Common myeloid progenitor, CD34-positive (primary cell): ENCODE data around the gene RSAD2.
A peak's percentile ranks its signal among the peaks of the same experiment; 100 is the strongest.

Source experiments
- CTCF ChIA-PET: fragments of 350-600 bp; sonication (Branson Sonifier 250); formaldehyde crosslinking; loops from one replicate; lab custom pipeline; 2021; ENCODE audit warnings: antibody characterized with exemption; lab: Charles Lee
- POLR2A ChIA-PET: fragments of 350-600 bp; sonication (Branson Sonifier 250); formaldehyde crosslinking; loops from one replicate; lab custom pipeline; 2021; ENCODE audit warnings: antibody characterized with exemption; lab: Charles Lee
- DNase-seq, 3 donors: peaks; one replicate each; pipeline versions ENCODE4 v3.0.0 to v3.0.0-alpha.2; 2013
- H3K27ac ChIP-seq, 2 experiments: 1 replicate in 1 of 2; 2 replicates in 1 of 2; pipeline ENCODE4 v1.7.0; 2013; ENCODE audit warnings: inconsistent platforms in 2 of 2, low read length in 2 of 2, mild to moderate bottlenecking in 2 of 2, low read depth in 1 of 2, moderate library complexity in 1 of 2; ENCODE audit not compliant: severe bottlenecking in 2 of 2, insufficient read depth in 1 of 2, poor library complexity in 1 of 2
- H3K27me3 ChIP-seq, 5 experiments: replicated peaks in 2 of 5; 1 replicate in 3 of 5; 2 replicates in 2 of 5; pipeline versions ENCODE4 v1.6.1 to v1.7.0; 2013; ENCODE audit warnings: low read length in 4 of 5, mild to moderate bottlenecking in 2 of 5, moderate library complexity in 2 of 5, inconsistent platforms in 1 of 5; ENCODE audit not compliant: insufficient read depth in 5 of 5, control insufficient read depth in 4 of 5
- H3K36me3 ChIP-seq, 4 experiments: 1 replicate in 2 of 4; 2 replicates in 2 of 4; pipeline versions ENCODE4 v1.6.1 to v1.7.0; 2013; ENCODE audit warnings: low read length in 3 of 4, control low read depth in 1 of 4, mild to moderate bottlenecking in 1 of 4; ENCODE audit not compliant: control insufficient read depth in 4 of 4, insufficient read depth in 4 of 4
- H3K4me1 ChIP-seq, 4 experiments: 1 replicate in 3 of 4; 2 replicates in 1 of 4; pipeline versions ENCODE4 v1.6.1 to v1.7.1; 2013; ENCODE audit warnings: low read length in 3 of 4, mild to moderate bottlenecking in 3 of 4, control low read depth in 1 of 4, inconsistent platforms in 1 of 4, moderate library complexity in 1 of 4; ENCODE audit not compliant: control insufficient read depth in 4 of 4, insufficient read depth in 4 of 4; ENCODE audit errors: control extremely low read depth in 1 of 4
- H3K4me3 ChIP-seq, 7 experiments: 1 replicate in 4 of 7; 2 replicates in 3 of 7; pipeline versions ENCODE4 v1.5.1 to v1.7.0; 2013; ENCODE audit warnings: mild to moderate bottlenecking in 7 of 7, low read length in 6 of 7, moderate library complexity in 6 of 7, inconsistent platforms in 2 of 7, low read depth in 2 of 7, control low read depth in 1 of 7; ENCODE audit not compliant: insufficient read depth in 4 of 7, control insufficient read depth in 1 of 7; ENCODE audit errors: extremely low read depth in 1 of 7
- H3K9me3 ChIP-seq, 5 experiments: 1 replicate in 4 of 5; 2 replicates in 1 of 5; pipeline versions ENCODE4 v1.6.1 to v1.7.1; 2013; ENCODE audit warnings: low read length in 4 of 5, mild to moderate bottlenecking in 2 of 5, inconsistent platforms in 1 of 5, low read depth in 1 of 5, moderate library complexity in 1 of 5; ENCODE audit not compliant: control insufficient read depth in 4 of 5, insufficient read depth in 2 of 5; ENCODE audit errors: control extremely low read depth in 1 of 5
- WGBS: methylation state at CpG from one replicate; pipeline ENCODE4 v1.1.5; 2013; ENCODE audit not compliant: insufficient coverage; 5-methylcytosine and 5-hydroxymethylcytosine counted together

Gene RSAD2

DNA sequence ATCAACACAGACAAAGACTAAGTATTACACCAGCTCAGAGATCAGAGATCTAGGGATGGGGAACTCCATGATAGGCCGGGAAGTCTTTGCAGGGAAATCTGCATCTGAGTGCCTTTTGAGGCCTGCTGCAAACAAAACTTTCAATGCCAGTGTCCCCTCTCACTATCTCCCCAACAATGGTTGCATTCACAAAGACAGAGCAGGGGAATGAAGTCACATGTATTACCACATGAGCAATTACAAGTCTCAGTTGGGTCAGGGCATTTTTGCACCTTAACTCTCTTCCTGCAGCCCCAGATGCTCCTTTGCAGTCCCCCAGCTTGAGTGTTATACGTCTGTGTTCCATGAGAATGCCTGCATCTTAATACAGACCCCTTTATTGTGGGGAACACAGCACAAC, 37.8 kb downstream of the RSAD2 start:
- H3K27me3 ChIP-seq = no peaks in the 10 kb centered on the region
- H3K4me1 ChIP-seq = peaks cover 12 to 38% (median 33%) of the 10 kb centered on the region in 4 experiments
- H3K36me3 ChIP-seq = peaks cover 0 to 16% (median 1%) of the 10 kb centered on the region in 4 experiments
- WGBS = 85% methylated on average over 1 of the region's 2 CpGs
- CTCF ChIA-PET = interaction anchor here (0.7 to 11.1 kb wide), 8 partner anchors 9 to 116 kb away, joined by 3 to 126 read pairs (median 6); partner anchors contain the start of gene CMPK2
- POLR2A ChIA-PET = no interaction called here
- H3K9me3 ChIP-seq = no peaks in the 10 kb centered on the region
- no peak overlapping the region for H3K27ac ChIP-seq
- no peak for DNase-seq
- no peak overlapping the region for H3K4me3 ChIP-seq

DNA sequence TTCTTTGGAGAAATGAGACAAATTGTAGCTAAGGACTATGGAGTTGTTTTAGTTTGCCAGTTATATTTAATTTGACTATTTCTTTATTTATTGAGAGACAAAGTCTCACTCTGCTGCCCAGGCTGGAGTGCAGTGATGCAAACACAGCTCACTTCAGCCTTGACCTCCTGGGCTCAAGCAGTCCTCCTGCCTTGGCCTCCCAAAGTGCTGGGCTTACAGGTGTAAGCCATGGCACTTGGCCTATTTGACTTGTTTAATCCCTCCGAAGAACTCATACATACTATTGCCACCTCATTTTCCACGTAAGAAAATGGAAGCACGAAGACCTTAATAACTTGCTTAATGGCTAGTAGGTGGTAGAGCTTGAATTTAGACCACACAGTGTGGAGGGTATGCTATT, 38.6 kb downstream of the RSAD2 start:
- peaks cover 0 to 23% (median 3%) of the 10 kb centered on the region in 4 experiments for H3K36me3 ChIP-seq
- POLR2A ChIA-PET = no interaction called here
- no peaks in the 10 kb centered on the region for H3K27me3 ChIP-seq
- WGBS = no CpG with 5 or more reads among the region's 3 CpGs
- CTCF ChIA-PET = interaction anchor here (0.6 to 11.1 kb wide), 27 partner anchors 10 to 143 kb away, joined by 3 to 126 read pairs (median 4); partner anchors contain the start of gene RSAD2
- no peak for DNase-seq
- no peak overlapping the region for H3K27ac ChIP-seq
- peaks cover 5 to 31% (median 27%) of the 10 kb centered on the region in 4 experiments for H3K4me1 ChIP-seq
- no peak overlapping the region for H3K4me3 ChIP-seq
- H3K9me3 ChIP-seq = no peaks in the 10 kb centered on the region

DNA sequence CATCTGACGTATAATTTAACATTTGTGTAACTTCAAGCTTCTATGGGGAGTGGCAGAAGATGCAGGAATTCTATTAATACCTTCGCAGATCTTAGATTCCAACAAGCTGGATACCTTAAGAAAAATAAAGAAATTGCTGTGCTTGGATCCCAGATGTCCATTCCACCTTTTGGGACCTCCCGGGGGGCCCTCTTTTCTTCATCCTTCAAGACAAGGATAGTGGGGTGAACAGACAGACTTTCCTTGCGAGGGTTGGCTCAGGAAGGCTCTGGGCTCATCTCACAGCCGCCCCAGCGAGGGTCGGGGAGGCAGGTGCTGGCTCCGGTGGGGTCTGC, 39.1 kb downstream of the RSAD2 start:
- H3K27ac ChIP-seq = no peak overlapping the region
- peak overlapping the region in 2 of 7 experiments; percentile 40 to 52 for H3K4me3 ChIP-seq
- H3K9me3 ChIP-seq = no peaks in the 10 kb centered on the region
- POLR2A ChIA-PET = no interaction called here
- no peak for DNase-seq
- WGBS = 51% methylated on average over 7 of the region's 8 CpGs
- peaks cover 2 to 31% (median 24%) of the 10 kb centered on the region in 4 experiments for H3K4me1 ChIP-seq
- no peaks in the 10 kb centered on the region for H3K27me3 ChIP-seq
- H3K36me3 ChIP-seq = peaks cover 0 to 27% (median 4%) of the 10 kb centered on the region in 4 experiments
- CTCF ChIA-PET = interaction anchor here (0.6 to 11.1 kb wide), 26 partner anchors 8 to 142 kb away, joined by 3 to 126 read pairs (median 4); partner anchors contain the start of gene RSAD2

DNA sequence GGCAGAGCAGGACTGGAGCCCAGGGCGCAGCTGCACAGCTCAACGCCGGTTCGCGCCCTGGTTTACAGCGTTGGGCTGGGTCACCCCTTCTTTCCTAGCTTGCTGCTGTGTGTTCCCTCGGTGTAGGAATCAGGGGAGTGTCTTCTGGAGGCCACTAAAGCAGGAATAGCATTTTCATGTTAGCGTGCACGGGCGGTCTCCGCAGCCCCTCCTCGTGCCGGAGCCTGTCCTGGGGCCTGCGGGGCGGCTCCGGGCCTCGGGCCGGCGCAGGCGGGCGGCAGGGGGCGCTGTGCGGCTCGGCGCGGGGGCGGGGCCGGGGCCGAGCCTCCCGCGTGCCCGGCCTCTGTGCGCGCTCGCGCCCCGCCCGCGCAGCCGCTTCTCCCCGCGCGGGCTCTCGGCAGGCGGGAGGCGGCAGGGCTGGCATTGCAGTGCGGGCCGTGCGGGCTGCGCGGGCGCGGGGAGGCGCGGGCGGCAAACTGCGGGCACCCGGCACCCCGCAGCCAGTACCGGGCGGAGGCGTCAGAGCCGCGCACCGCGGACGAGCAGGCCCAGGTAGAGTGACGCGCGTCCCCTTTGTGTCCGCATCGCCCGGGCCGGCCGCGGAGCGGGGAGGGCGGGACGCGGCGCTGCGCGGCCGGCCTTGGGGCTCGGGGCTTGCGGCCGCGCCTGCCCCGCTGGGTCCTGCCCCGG, 39.6 kb downstream of the RSAD2 start, which contains the start of gene RNF144A:
Gene RNF144A (plus strand): TSS at position 342 of the 690 bp plus-strand sequence. CDS start 79,515 bp downstream, outside the sequence.
- no peaks in the 10 kb centered on the region for H3K27me3 ChIP-seq
- H3K36me3 ChIP-seq = peaks cover 0 to 27% (median 5%) of the 10 kb centered on the region in 4 experiments
- ChIA-PET POLR2A (no interaction called here), CTCF (interaction anchor here (0.6 to 11.1 kb wide), 28 partner anchors 8 to 142 kb away, joined by 3 to 126 read pairs (median 4); partner anchors contain the start of gene RSAD2)
- H3K9me3 ChIP-seq = no peaks in the 10 kb centered on the region
- H3K27ac ChIP-seq = no peak within 1 kb of the TSS
- peak within 1 kb of the TSS; percentile 64 to 87 (median 79) for H3K4me3 ChIP-seq
- peak; percentile 53 to 81 (median 78) for DNase-seq
- WGBS = 5% methylated on average over 72 of the region's 90 CpGs
- peaks cover 2 to 32% (median 24%) of the 10 kb centered on the region in 4 experiments for H3K4me1 ChIP-seq

DNA sequence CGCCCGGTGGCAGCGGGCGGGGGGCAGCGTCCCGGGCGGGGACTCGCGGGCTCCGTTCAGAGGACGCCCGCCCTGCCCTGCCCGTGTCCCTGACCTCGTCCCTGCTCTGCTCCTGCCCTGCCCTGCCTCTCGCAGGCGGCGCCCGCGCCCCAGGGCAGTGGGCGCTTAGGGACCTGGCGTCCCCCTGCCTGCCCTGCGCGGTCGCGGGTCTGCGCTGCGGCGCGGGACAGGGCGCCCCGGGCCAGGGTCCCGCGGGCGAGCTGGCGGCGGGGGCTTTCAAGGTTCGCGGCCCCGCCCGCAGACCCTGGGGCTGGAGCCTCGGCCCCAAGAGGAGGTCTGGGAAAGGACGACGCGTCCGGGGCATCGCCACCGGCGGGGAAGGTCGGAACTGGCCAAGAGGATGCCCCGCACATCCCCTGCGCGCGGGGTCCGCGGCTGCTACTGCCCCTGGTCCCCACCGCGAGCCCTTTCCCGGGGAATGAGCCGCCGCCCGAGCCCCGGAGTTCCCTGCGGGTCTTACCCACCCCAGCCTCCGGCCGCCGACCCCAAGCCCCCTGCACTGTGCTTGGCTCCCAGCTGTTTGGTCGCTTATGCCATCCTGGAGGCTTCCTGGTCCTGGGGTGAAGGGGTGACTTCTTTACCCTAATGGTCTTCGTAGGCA, 40.3 kb downstream of the RSAD2 start:
- POLR2A ChIA-PET = no interaction called here
- peaks cover 0 to 28% (median 5%) of the 10 kb centered on the region in 4 experiments for H3K36me3 ChIP-seq
- peaks cover 2 to 36% (median 27%) of the 10 kb centered on the region in 4 experiments for H3K4me1 ChIP-seq
- WGBS = under 1% methylated on average over 55 of the region's 68 CpGs
- CTCF ChIA-PET = interaction anchor here (1.0 to 11.1 kb wide), 6 partner anchors 7 to 126 kb away, joined by 3 to 126 read pairs (median 12); no protein-coding TSS in a partner anchor
- DNase-seq = no peak
- no peaks in the 10 kb centered on the region for H3K27me3 ChIP-seq
- peak overlapping the region; percentile 64 to 87 (median 79) for H3K4me3 ChIP-seq
- H3K27ac ChIP-seq = no peak overlapping the region
- no peaks in the 10 kb centered on the region for H3K9me3 ChIP-seq

DNA sequence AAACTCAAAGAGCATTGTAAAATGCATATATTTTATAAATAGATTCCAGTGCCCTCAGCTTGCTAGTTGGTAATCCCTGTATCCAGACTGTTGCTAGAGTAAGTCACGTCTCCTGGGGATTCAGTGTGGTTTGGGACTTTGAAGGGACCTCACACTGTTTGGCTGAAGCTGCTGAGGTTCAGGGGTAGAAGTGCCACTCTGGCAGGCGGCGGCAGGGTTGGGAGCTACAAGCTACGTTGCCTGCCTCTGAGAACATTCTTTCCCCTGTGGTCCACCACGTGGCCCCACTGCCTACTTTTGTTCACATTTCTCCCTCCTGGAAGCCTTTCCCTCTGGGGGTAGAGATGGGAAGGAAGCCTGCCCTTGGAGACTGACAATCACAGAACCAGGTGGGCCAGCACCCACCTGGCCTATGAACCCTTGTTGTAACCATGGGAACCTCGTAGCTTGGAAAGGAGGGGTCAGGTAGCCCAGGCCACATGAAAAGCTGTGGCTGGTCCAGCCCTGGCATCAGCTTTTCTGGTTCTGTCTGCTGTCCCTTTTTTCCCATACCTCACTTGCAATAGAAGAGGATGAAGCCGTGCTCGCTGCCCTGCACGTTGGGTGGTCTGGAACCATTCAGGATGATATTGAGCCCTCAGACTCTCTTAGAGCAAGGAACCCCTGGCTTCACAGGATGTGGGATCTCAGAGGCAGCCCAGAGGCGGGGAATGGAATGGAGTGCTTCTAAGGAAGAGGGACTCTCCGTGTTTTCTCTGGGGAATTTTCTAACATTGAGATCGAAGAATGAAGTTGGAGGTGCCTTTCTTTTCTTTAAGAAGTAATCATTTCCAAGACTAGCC, 42.5 kb downstream of the RSAD2 start:
- 80% methylated on average over 6 of the region's 12 CpGs for WGBS
- Histone ChIP-seq H3K9me3 (no peaks in the 10 kb centered on the region), H3K27me3 (no peaks in the 10 kb centered on the region), H3K27ac (no peak overlapping the region), H3K4me1 (peaks cover 2 to 53% (median 43%) of the 10 kb centered on the region in 4 experiments), H3K4me3 (no peak overlapping the region), H3K36me3 (peaks cover 0 to 47% (median 5%) of the 10 kb centered on the region in 4 experiments)
- ChIA-PET POLR2A (no interaction called here), CTCF (interaction anchor here (0.9 to 11.1 kb wide), 14 partner anchors 9 to 111 kb away, joined by 3 to 126 read pairs (median 4); no protein-coding TSS in a partner anchor)
- no peak for DNase-seq
